Tibial nerve (tissue), 3 donors: ENCODE data around the gene RGS18.

Source experiments
- CTCF ChIP-seq, 5 experiments: fragments of 200-600 bp in 3 of 5; fragments of 450-650 bp in 2 of 5; sonication (generic) in 3 of 5; IDR thresholded peaks; one replicate each; pipeline ENCODE4 v1.5.1; 2016 to 2019; ENCODE audit warnings: antibody characterized with exemption in 5 of 5, mild to moderate bottlenecking in 3 of 5, moderate library complexity in 2 of 5
- POLR2A ChIP-seq, 2 donors: fragments of 450-650 bp; IDR thresholded peaks; one replicate each; pipeline ENCODE4 v1.6.1; 2017; ENCODE audit warnings: antibody characterized with exemption in 2 of 2, mild to moderate bottlenecking in 2 of 2, moderate library complexity in 2 of 2

- TF ChIP-seq CTCF (IDR thresholded peaks at IDR 0.05) (no peak), POLR2A (IDR thresholded peaks at IDR 0.05) (no peak)
Observed at GRCh38 chr1:192225266-192225665, 67.0 kb downstream of the RGS18 start.
